ENCODE results near the gene GABPB2.
"Not testable (repeated sequence)": the region's sequence is repeated elsewhere in the genome, so short reads cannot be mapped to it uniquely, and the experiment has no call there.

Gene GABPB2

DNA sequence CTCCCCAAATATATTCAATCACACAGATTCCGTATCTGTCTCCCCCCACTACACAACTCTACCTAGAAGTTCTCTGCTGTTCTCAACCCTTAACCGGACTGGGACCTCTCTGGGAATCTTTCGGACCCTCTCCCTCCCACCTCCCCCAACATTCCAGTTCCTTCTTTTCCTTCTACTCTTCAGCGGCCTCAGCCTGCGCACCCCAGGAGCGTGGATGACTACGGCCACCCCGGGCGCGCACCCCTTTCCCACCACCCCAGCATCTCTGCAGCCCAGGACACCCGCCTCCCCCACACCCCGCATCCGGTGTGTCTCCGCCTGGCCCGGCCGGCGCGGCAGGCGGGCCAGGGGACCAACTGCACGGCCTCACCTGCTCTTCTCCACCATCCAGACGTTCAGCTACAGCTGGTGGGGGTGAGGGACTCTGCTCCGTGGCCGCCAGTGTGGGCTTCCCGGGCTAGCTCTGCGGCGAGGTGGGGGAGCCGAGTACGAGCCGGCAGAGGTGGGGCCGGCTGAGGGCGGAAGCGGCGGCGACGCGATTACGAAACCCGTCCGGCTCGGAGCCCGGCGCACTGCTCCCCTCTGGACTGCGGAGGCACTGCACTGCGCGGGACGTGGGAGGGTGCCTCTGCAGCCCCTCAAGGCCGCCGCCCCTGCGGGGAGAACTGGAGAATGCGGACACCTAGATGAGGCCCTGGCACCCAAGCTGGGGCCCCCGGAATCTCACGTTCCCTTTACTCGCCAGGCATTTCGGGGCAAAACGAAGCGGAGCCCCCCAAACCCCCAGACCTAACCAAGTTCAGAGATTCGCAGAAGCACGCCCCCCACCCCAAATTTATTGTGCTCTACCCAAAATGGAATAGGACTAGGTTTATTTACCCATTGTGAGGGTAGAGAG lies 11.2 kb upstream of the GABPB2 start, which contains the start of gene CDC42SE1:
TSS of gene CDC42SE1 (minus strand) at position 514 of the 898 bp plus-strand sequence. CDS start 3,892 bp downstream, outside the sequence.
- in situ Hi-C loops (cut with MboI; ENCODE audit: low sequenced_read_pairs): no loop called here

DNA sequence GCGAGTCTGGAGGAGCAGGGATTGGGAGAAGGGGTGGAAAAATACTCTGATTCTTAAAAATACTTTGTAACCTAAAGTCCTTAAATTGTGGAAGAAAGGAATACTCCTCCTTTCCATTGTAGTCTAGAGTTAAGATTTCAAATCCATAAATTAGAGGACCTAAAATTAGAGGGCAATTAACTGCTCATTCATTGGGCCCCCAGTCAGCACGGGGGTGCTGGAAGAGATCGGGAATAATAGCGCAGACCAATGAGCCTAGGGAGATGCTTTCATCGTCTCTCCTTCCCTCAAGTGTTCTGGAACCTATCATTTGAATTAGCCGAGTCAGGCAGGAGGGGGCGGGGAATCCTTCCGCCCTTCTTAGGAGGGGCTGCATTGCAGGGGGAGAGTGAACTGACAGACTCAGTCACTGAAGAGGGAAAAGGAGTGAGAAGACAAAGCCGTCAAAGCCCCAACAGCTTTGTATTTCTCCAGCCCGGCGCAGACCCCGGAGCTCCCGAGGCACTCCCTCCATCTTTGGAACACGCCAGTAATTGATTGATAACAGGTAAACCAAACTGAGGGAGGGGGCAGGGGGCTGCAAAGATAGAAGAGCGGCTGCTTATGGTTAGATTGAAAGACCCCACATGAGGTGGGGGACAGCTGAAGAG lies 10.4 kb upstream of the GABPB2 start, which contains the start of gene MLLT11:
TSS of gene MLLT11 (plus strand) at position 391 of the 650 bp plus-strand sequence. CDS start 6,828 bp downstream, outside the sequence.
- in situ Hi-C loops (cut with MboI; ENCODE audit: low sequenced_read_pairs): no loop called here

DNA sequence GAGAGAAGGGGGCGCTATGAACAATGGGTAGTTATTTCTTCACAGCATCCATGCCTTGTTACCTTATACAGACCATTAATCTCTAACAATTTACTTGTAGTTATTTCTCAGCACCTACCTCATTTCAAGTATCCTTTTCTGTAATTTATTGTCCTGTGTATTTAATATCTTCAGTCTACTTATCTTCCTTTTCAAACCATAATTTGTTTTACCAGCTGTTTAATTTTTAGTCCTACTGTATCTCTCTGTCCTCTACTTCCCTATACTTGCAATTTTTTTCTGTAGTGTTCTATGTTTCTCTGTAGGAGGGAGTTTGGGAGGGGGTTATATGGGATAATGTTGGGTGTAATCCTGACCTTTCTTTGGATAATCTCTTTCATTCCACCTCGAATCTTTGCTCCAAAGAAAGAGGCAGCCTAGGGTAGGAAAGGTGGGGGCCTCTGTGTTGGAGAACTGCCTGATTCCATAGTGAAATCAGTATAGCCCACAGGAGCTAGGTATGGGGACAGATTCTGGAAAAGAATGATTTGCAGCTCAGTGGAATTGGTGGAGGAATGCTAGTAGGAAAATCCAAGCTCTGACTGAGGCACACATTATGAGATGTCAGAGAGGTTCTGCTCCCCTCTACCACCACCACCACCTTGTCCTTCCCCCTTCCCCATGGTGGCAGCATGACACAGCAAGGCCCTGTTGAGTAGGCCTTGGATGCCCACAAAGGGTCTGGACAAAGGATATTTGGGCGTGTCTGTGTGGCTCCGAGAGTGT lies 9.7 kb upstream of the GABPB2 start:
- in situ Hi-C loops (cut with MboI; ENCODE audit: low sequenced_read_pairs): no loop called here

DNA sequence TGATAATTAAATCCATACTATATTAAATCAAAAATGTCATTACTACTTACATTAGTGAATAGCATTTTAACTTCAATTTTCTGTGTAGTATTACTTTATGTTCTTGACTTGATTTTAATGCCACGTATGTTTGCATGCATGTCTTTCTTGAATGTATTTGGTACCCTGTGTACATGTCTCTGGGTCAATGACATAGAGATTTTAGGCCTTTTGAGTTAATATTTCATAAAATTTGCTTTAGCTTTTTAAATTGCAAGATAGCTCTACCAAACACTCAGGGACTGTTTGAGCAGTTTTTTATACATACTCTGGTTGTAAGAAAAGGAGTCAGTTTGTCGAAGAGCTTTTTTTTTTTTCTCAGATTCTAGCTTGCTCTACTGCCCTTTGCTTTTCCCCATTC lies 8.9 kb upstream of the GABPB2 start:
- in situ Hi-C loops (cut with MboI; ENCODE audit: low sequenced_read_pairs): no loop called here

DNA sequence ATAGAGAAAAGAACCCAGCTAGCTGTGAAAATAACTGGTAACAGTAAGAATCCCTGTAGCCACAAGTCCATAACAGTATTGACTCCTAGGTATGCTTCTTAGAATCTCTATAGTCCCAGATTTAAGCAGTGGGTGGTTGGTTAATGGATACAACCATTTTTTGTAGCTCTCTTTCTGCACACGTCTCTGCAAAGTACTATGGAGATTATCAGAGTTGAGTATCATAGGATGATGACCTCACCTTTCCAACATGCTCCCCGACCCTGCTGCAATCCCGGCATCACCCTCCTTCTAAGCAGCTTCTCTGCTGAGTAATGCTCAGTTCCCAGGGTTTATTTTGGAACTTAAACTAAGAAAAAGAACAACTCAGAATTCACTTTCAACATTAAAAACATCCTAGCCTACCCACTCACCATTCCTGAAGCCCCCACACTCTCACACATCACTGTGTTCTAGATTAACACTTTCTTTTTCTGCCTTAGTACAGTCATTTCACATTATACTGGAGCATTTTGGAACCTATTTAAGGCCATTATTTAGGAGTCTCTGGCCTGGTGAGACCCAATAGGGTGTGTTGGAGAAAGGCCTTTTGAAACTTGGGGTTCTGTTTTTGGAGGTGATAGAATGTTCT lies 7.7 kb upstream of the GABPB2 start:
- in situ Hi-C loops (cut with MboI; ENCODE audit: low sequenced_read_pairs): no loop called here

DNA sequence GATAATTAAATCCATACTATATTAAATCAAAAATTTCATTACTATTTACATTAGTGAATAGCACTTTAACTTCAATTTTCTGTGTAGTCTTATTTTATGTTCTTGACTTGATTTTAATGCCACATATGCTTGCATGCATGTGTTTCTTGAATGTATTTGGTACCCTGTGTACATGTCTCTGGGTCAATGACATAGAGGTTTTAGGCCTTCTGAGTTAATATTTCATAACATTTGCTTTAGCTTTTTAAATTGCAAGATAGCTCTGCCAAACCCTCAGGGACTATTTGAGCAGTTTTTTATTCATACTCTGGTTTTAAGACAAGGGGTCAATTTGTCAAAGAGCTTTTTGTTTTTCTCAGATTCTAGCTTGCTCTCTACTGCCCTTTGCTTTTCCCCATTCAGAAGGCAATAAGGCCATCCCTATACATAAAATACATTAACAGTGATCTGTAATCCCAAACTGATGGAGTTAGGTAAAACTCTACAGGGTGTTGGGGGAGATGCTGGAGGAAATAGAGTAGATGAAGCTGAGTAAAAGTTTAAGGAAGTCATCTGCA lies 5.4 kb upstream of the GABPB2 start:
- in situ Hi-C loops (cut with MboI; ENCODE audit: low sequenced_read_pairs): no loop called here

DNA sequence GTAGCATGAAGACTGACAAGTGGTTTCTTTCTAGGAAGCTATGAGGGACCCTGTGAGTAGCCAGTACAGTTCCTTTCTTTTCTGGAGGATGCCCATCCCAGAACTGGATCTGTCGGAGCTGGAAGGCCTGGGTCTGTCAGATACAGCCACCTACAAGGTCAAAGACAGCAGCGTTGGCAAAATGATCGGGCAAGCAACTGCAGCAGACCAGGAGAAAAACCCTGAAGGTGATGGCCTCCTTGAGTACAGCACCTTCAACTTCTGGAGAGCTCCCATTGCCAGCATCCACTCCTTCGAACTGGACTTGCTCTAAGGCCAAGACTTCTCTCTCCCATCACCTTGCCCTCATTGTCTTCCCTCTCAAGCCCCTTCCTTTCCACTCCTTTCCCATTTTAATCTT lies 3.4 kb upstream of the GABPB2 start:
- in situ Hi-C loops (cut with MboI; ENCODE audit: low sequenced_read_pairs): no loop called here

DNA sequence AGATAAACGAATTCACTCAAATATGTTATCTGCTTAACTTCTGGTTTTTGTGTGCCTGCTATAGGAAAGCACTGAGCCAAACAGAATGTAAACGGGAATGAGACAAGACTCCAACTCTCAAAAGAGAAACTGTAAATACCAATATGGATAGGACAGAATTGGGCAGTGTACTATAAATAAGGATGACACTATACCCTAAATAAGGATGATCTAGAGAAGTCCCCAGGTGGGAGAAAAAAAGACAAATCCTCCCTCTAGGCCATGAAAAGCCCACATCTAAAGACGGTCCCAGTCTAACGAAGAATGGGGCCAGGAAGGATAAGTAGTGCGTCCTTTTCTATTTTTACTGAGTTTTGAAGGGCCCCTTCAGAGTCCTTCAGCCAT lies 1.5 kb upstream of the GABPB2 start:
- in situ Hi-C loops (cut with MboI; ENCODE audit: low sequenced_read_pairs): no loop called here

DNA sequence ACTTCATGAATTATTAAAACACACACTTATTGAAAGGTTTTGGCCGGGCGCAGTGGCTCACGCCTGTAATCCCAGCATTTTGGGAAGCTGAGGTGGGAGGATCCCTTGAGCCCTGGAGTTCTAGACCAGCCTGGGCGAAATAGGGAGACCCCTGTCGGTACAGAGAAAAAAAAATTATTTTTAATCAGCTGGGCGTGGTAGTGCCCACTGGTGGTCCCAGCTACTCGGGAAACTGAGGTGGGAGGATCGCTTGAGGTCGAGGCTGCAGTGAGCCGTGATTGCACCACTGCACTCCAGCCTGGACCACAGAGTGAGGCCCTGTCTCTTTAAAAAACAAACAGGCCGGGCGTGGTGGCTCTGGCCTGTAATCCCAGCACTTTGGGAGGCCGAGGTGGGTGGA lies 1.7 kb downstream of the GABPB2 start:
- in situ Hi-C loops (cut with MboI; ENCODE audit: low sequenced_read_pairs): no loop called here

DNA sequence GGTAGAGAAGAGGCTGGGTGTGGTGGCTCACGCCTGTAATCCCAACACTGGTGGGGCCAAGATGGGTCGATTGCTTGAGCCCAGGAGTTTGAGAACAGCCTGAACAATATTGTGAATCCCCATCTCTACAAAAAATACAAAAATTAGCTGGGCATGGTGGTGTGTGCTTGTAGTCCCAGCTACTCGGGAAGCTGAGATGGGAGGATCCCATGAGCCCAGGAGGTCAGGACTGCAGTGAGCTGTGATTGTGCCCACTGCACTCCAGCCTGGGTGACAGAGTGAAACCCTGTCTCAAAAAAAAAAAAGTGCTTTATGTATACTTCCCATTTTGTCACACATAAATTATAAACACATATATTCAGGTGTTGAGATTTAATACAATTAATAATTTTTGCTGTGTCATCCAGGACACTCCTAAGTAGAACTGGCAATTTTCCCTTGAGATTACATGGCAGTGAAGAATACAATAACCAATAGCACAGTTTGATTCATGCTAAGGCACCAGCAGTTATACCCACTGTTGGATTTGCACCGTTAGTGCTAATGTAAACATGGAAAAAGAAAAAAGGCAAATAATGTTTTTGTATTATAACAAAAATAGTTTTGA lies 15.5 kb downstream of the GABPB2 start:
- in situ Hi-C loops (cut with MboI; ENCODE audit: low sequenced_read_pairs): no loop called here

DNA sequence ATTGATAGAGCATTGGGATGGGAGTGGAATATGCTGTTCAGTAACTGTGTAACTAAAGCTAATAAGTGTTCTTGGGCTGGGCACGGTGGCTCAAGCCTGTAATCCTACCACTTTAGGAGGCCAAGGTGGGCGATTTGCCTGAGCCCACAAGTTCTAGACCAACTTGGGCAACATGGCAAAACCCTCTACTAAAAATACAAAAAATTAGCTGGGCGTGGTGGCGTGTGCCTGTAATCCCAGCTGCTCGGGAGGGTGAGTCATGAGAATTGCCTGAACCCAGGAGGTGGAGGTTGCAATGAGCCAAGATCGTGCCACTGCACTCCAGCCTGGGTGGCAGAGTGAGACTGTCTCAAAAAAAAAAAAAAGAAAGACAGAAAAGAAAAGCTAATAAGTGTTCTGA lies 26.9 kb downstream of the GABPB2 start:
- in situ Hi-C loops (cut with MboI; ENCODE audit: low sequenced_read_pairs): not testable (repeated sequence)

DNA sequence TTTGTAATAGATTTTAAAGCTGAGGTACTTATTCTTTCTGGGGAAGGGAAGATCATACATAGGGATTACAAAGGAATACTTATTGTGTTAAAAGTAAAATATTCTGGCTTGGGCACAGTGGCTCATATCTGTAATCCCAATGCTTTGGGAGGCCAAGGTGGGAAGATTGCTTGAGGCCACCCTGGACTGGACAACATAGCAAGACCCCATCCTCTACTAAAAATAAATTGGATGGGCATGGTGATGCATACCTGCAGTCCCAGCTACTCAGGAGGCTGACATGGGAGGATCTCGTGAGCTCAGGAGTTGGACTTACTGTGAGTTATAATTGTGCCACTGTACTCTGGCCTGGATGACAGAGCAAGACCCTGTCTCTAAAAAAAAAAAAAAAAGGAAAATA lies 27.6 kb downstream of the GABPB2 start:
- in situ Hi-C loops (cut with MboI; ENCODE audit: low sequenced_read_pairs): no loop called here

DNA sequence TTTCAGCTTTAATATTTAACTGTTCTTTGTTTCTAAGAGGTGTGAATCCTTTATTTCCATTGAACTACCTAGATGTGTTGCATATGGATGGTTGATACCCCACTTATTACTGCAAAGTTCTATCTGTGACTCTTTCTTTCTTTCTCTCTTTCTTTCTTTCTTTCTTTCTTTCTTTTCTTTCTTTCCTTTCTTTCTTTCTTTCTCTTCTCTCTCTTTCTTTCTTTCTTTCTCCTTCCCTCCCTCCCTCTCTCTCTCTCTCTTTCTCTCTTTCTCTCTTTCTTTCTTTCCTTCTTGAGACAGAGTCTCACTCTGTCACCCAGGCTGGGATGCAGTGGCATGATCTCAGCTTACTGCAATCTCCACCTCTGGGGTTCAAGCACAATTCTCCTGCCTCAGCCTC lies 34.1 kb downstream of the GABPB2 start:
- in situ Hi-C loops (cut with MboI; ENCODE audit: low sequenced_read_pairs): no loop called here

DNA sequence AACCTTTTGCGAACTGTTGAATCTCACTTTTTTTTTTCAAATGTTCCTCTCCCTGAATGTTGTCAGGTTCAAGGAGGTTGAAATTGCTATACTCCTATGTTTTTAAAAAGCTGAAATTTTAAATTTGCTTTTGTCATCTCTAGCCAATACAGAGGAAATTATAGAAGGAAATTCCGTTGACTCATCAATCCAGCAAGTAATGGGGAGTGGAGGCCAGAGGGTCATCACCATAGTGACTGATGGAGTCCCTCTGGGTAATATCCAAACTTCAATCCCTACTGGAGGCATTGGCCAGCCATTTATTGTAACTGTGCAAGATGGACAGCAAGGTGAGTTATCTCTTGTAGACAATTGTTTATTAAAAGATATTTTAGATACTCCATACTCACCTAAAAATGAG lies 36.3 kb downstream of the GABPB2 start:
- in situ Hi-C loops (cut with MboI; ENCODE audit: low sequenced_read_pairs): no loop called here

DNA sequence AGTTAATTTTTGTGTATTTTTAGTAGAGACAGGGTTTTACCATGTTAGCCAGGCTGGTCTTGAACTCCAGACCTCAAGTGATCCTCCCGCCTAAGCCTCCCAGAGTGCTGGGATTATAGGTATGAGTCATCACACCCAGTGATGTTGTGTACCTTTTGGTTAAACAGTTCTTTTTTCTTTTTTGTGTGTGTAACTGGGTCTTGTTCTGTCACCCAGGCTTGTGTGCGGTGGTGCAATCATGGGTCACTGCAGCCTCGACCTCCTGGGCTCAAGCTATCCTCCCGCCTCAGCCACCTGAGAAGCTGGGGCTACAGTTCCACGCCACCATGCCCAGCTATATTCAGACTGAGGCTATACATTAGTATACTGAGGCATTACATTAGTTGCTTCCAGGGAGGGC lies 37.8 kb downstream of the GABPB2 start:
- in situ Hi-C loops (cut with MboI; ENCODE audit: low sequenced_read_pairs): no loop called here

DNA sequence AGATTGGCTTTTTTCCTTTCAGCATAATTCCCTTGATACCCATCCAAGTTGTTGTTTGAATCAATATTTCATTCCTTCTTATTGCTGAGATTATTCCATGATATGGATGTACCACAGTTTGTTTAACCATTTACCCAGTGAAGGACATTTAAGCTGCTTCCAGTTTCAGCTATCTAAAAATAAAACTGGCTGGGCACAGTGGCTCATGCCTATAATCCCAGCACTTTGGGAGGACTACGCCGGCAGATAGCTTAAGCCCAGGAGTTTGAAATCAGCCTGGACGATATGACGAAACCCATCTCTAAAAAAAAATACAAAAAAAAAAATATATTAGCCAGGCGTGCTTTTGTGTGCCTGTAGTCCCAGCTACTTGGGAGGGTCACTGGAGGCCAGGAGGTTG lies 43.3 kb downstream of the GABPB2 start:
- in situ Hi-C loops (cut with MboI; ENCODE audit: low sequenced_read_pairs): no loop called here

DNA sequence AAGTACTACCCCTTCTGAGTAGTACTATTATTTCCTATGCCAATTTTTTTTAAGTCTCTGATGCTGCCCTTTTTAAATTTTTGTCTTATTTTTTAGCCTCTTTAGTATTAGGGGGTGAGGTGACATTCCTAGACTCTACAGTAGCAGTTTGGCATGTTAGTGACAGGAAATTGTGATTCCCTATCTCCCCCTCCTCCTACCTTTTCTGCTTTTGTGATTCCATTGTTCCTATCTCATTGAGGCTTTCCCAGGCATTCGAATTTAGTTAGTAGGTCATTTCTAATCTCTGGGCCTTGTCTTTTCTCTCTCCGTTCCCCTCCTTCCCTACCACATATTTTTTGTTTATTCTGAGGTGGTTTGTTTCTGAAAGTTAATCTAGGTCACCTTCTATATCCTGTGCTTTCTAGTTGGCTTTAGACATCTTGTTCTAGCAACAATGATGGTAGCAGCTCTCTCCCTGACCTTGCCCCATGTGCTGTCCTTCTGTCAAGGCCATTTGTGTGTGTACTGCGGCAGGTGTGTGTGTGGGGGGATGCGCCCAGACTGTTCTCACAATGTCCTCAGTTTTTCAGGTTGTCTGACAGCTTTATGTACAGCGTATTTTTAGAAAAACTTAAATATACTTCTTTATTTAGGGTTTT lies 54.3 kb downstream of the GABPB2 start:
- in situ Hi-C loops (cut with MboI; ENCODE audit: low sequenced_read_pairs): no loop called here

DNA sequence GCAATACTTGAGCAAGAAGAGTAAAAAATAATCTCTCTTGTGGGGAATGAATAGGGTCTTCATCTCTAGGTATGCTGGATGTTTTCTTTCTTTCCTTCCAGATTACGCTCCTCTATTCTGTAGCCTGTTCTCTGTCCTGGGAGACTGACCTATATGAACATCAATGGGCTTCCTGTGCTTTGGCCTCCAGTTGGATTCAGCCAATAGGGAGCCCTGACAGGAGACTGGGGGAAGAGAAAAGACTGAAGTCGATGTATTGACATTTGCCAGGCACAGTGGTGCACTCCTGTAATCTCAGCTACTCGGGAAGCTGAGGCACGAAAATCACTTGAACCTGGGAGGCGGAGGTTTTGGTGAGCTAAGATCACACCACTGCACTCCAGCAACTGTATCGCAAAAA lies 58.2 kb downstream of the GABPB2 start:
- in situ Hi-C loops (cut with MboI; ENCODE audit: low sequenced_read_pairs): no loop called here

DNA sequence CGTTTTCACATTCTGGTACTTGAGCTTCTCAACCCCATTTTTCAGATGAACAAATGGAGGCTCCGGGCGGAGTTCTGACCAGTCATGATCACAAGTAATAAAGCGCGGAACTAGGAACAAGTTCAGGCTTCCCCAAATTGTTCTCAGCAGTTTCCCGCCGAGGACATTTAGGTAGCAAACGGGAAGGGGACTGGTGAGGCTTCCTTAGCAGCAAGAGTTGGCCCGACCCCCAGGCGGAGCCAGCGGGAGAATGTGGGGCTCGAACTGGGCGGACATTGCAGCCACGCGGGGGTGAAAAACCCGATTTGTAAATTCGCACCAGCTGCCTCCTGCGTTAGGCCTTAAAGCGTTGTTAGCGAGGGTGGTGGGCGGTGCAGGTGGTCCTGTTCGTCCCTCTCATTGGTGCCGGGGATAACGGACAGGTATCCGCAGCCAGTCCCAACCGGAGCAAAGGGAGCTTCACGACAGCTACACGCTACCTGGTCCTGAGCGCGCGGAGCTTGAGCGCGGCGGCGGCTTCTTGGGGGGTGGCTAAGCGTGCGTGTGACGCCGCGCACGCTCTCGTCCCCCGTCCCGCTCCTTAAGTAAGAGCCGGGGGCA lies 60.5 kb downstream of the GABPB2 start:
- in situ Hi-C loops (cut with MboI; ENCODE audit: low sequenced_read_pairs): no loop called here
